HG03280 (cell line): ENCODE results near the gene WDR70.
"Not testable (repeated sequence)": the region's sequence is repeated elsewhere in the genome, so short reads cannot be mapped to it uniquely, and the experiment has no call there.

Source experiments
- ATAC-seq: cut with Tn5 transposase; IDR thresholded peaks from one replicate; pipeline ENCODE4 v1.9.1; 2021; ENCODE audit warnings: mild to moderate bottlenecking, moderate library complexity; ENCODE audit not compliant: unreplicated experiment

Gene WDR70

DNA sequence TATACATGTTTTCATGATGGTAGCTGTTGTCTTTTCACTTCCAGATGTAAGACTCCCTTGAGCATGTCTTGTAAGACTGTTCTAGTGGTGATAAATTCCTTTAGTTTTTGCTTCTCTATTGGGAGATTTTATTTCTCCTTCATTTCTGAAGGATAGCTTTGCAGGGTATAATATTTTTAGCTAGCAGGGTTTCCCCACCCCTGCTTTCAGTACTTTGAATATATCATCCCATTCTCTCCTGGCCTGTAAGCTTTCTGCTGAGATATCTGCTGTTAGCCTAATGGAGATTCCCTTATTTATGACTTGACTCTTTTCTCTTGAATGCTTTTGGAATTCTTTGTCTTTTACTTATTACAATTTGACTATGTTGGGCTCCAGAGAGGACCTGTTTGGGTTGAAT is 249.8 kb downstream of the WDR70 start:
- ATAC-seq = no peak

GRCh38 chr5:37631939-37632338 is 252.8 kb downstream of the WDR70 start:
- no peak for ATAC-seq

GRCh38 chr5:37637165-37637845 is 258.2 kb downstream of the WDR70 start:
- ATAC-seq = no peak

GRCh38 chr5:37638897-37639296 is 259.8 kb downstream of the WDR70 start:
- ATAC-seq = no peak

DNA sequence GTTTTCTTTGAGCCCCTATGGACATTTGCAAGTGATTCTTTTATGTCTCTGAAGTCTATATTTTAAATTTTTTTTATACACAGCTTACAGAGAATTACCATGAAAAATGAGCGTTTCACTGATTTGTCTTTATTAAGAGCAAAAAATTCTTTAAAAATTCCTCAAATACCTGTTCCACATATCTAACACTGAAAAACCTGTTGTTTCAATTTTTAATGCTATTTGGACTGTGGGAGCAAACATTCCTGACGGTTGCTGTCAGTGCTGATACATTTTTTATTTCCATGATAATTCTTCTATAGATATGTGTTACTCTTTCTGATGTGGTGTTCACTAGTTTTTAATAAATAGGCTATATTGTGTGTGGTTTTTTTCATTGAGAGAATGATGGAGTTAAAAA is 261.0 kb downstream of the WDR70 start:
- no peak for ATAC-seq

GRCh38 chr5:37641933-37642332 is 262.8 kb downstream of the WDR70 start:
- ATAC-seq = no peak

GRCh38 chr5:37645707-37646106 is 266.6 kb downstream of the WDR70 start:
- no peak for ATAC-seq

DNA sequence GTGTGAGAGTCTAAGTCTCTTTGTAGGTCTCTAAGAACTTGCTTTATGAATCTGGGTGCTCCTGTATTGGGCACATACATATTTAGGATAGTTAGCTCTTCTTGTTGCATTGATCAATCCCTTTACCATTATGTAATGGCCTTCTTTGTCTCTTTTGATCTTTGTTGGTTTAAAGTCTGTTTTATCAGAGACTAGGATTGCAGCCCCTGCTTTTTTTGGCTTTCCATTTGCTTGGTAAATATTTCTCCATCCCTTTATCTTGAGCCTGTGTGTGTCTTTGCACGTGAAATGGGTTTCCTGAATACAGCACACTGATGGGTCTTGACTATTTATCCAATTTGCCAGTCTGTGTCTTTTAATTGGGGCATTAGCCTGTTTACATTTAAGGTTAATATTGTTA is 275.4 kb downstream of the WDR70 start:
- not testable (repeated sequence) for ATAC-seq

DNA sequence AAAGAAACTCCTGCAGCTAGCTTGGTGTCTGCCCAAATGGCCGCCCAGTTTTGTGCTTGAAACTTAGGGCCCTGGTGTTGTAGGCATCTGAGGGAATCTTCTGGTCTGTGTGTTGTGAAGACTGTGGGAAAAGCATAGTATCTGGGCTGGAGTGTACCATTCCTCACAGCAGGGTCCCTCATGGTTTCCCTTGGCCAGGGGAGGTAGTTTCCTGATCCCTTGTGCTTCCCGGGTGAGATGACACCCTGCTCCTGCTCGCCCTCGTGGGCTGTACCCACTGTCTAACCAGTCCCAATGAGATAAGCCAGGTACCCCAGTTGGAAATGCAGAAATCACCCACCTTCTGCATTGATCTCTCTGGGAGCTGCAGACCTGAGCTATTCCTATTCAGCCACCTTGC is 277.9 kb downstream of the WDR70 start:
- ATAC-seq = no peak

- ATAC-seq = no peak
Measured at GRCh38 chr5:37658440-37658839, 279.3 kb downstream of the WDR70 start.

DNA sequence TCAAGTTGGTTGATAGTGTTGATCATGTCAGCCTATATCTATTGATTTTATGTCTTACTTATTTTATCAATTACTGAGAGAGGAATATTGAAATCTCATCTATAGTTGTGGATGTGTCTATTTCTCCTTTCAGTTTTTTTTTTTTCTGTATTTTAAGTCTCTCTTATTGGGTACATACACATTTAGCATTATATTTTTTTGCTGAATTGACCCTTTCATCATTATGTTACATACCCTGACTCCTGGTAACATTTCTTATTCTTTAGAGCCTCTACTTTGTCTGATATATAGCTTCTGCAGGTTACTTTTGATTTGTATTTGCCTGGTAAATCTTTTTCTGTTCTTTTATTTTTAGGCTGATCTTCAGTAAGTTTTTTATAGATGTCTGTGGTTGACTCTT is 281.2 kb downstream of the WDR70 start:
- no peak for ATAC-seq

- no peak for ATAC-seq
Measured at GRCh38 chr5:37661227-37661920, 282.3 kb downstream of the WDR70 start.

GRCh38 chr5:37661951-37662350 is 282.8 kb downstream of the WDR70 start:
- no peak for ATAC-seq

DNA sequence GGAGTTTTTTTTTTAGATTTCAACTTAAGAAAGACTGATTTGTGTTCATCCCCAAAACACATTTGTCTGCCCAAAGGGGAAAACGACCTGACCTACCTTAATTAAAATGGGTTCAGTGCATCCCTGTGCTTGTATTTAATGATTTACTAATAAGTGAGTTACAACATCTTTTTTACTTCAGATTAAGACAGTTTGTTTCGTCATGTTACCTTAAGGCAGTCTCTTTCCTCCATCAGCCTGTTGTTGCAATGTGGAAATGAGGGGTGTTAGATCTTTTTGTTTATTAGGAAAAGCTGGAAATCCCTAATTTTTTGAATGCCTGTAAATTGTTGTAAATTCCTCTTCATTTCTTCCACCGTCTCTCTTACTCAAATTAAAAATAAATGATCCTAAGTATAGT is 283.2 kb downstream of the WDR70 start:
- ATAC-seq = no peak

DNA sequence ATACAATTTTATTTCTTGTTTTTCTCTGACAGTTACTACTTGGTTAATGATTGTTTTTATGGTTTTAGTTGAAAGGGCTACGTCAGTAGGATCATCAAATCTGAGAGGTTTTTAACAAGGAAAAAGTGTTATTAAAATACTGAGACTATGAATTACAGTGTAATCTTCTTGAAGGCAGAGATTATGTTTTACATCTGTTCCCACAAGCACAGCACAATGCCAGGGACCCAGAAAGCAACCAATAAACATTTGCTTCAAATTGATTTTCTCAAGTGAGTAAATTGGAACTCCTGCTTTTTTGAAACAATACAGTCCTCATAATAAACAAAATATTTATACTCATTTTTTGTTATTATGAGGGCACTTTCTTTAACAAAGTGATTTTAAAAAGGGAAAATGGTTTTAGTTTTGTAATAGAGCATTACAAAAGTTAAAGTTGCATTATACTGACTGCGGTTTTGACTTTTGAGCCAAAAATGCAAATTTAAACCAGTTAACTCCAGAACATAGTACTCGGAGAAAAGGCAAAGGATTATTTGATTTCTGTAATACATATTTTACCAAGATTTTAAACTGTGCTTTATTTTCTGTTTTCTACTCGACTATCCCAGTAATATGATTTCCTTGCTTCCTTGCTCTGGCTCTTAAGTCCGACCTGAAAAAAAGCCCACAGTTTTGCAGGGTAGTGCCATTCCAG is 283.8 kb downstream of the WDR70 start:
- ATAC-seq = no peak

- no peak for ATAC-seq
Measured at GRCh38 chr5:37663538-37663937, 284.4 kb downstream of the WDR70 start.

DNA sequence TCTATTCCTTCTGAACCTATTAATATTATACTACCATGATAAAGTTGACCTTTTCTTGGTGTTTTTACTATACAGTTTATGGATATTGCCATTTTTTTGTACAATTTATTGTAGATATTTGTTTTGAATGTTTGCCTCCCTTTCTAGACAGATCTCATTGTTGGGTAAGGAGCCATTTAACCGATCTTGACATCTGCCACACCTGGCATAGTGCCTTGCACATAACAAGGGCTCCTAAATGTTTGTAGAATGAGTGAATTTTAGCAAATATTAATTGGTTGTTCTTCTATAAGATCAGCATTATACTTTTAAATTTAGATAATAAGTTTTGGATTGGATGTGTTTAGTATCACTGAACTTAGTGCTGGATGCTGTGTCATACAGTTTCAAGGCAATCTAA is 285.4 kb downstream of the WDR70 start:
- ATAC-seq = no peak

DNA sequence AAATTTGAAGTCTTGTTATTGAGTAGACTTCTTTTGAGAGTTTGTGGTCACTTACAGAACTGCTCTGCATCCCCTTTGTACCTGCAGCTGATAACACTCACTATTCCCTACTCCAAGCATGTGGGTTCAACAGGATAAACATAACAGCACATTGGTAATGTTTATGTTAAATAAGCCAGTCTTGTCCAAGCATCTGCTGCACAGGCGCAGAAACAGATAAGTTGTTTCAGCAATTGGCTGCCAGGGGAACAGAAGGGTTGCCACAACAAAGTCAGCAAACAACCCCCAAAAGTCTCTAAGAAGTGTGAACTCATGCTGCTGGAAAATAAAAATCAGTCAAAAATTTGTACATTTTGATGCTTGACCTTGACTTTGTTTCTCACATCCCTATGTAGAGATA is 286.2 kb downstream of the WDR70 start:
- no peak for ATAC-seq

GRCh38 chr5:37665889-37666288 is 286.8 kb downstream of the WDR70 start:
- no peak for ATAC-seq

- no peak for ATAC-seq
Measured at GRCh38 chr5:37667430-37667829, 288.3 kb downstream of the WDR70 start.

GRCh38 chr5:37667846-37668245 is 288.7 kb downstream of the WDR70 start:
- no peak for ATAC-seq

DNA sequence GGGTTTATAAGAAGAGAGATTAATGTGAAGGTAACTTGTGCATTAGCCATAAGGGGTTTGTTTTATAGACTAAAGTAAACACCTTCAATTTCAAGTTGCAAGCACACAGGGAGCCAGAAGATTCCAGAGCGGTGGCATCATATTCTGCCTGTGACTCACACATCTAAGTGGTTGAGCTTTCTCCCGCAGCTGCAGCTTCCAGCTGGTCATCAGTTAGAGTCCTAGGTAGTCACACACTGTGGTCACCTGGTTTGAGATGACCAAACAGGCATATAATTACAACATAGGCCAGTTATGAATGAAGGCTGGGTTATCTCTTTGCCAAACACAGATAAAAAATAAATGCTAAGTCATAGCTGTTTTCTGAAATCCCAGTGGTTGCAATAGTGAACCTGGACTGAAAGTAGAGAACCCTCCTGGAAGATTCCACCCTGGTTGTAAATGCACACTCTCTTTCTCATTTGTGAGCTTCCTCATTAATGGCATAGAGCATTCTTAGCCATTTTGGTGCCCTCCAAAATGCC is 289.5 kb downstream of the WDR70 start:
- no peak for ATAC-seq
